ENCODE data around the gene COX7A2.

Gene COX7A2

DNA sequence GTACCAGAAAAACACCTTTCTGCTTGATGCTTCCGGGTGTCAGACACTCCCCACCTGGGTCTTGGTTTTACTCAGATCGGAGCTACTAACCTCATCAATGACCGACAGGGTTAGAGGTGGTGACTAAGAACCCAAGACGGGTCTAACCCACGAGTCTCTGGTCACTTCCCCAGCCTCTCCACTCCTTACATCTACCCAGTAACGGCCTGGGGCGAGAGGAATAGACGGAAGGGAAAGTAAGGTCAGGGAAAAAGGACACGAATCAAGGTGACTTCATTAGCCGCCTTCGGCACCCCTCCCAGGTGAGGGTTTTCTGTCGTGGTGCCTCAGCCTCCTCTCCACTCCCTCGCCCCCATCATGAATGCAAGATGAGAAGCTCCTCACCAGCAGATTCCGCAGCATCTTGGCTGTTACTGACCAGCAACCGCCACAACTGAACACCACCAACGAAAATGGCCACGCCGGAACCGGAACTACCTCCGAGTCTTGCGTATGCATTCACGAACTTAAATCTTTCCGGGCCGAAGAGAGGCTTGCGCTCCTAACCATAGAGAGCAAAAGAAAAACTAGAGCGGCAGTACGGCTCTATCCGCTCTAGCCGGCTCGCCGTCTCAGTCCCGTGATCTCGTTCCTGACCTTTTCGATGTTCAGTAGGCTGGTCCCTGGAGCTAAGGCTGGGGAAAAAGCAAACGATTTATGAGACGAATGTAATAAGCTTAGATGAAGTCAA is at the start of gene COX7A2:
Gene COX7A2 (minus strand): TSS at position 469 of the 730 bp plus-strand sequence. CDS start 67 bp downstream, at position 402.
- peak; percentile 88 for DNase-seq

GRCh38 chr6:75292555-75292954 is 49.0 kb upstream of the COX7A2 start:
- DNase-seq: no peak

DNA sequence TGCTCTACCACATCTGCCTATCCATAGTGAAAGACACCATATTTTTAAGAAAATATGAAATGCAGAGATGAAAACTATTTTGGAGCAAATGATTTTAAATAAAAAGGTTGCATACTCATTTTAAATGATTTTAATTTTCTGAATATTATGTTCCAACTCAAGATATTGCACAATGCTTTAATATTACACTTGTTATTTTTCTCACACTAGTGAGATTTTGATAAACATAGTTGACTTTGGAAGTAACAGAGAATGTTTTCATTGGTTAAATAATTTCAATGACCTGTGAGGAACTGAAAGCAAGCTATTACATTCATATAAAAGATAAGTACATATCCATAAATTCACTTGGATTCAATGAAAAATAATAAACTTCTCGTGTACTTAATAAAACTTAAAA is 48.1 kb upstream of the COX7A2 start:
- DNase-seq: no peak

DNA sequence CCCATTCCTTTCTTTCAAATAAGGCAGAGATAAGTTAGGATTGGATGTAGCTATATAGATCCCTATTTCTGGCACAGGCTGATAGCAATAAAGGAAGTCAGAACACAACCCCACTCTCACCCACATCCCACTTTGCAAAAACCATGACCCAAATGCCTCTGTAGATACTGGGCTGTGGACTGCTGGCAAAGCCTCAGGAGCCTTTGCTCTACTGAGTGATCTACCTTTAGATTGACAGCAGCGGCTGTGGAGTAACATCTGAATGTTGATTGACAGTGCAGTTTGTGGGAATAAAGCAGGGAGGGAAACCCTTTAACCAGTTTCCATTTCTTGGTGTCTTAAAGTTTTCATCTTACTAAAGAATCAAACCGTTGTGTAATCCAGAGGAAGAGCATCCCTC is 47.7 kb upstream of the COX7A2 start:
- no peak for DNase-seq

DNA sequence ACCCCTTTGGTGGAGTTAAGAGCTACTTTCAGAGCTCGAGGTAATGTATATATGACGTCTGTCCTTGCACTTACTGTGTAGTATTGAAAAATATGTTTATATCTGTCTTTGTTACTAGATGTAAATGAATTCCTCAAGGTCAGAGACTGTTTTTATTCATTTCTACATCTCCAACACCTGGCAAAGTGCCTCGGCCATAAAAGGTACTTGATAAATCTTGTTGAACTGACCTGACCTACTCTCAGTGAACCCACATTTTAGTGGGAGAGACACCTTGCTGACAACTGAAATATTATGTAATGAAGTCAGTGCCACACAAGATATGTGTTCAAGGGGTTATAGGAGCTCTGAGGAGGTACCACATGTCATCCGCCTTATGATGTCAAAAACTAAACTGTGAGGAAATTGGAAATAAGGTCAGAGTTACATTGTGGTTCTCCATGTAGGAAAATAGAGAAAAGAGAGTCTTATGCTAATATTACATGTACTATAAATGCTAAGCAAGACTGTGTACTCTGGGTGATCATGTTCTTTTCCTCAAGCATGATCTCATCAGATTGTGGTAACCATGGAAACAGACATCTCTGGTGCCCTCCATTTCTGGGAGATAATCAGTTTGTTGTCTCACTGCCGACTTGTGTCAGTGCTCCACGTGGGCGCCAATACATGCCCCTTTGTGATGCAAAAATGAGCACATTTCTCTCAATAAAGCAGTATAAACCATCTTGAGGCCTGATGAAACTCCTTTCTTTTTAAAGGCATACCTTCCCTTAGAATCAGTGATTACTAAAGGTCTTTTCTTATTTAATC is 46.7 kb upstream of the COX7A2 start:
- no peak for DNase-seq

GRCh38 chr6:75288023-75288422 is 44.4 kb upstream of the COX7A2 start:
- no peak for DNase-seq

- DNase-seq: no peak
Measured at GRCh38 chr6:75287424-75287823, 43.8 kb upstream of the COX7A2 start.

DNA sequence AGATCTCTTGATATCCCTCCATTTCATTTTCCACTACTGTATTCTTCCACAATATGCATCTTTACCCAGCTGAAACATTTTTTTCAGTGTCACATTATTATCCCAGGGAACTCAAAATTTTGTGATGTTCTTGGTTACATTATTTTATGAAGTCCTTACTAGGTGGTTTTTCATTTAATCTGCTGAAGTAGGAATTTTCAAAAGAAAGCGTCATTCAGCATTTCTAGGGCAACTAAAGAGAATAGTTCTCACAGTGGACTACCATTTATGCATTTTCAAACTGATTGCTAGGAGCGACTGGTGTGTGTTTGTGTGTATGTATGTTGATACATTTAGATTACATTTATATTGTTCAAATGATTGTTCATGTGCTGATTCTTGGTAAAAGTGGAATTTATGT is 43.4 kb upstream of the COX7A2 start:
- DNase-seq: no peak

DNA sequence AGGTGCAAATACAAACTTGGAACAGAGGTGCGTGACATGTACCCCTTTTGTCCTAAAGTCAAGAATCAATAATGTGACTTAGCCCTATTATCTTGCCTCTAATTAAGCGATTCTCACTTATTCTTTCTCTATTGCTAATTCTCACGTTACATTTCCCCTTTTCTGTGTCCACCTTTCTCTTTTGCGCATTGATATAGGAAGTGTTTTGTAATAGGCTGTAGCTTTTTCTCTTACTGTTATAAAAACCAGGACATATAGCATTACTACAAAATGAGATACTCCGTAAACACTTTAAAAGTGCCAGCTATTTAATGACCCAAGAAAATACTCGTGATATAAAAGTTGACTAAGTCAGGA is 41.7 kb upstream of the COX7A2 start:
- no peak for DNase-seq

- peak; percentile 88 for DNase-seq
Measured at GRCh38 chr6:75284632-75285282, 41.2 kb upstream of the COX7A2 start, which contains the start of gene TMEM30A. Gene TMEM30A (minus strand): TSS chr6:75284792. CDS start chr6:75284638, 154 bp downstream.

DNA sequence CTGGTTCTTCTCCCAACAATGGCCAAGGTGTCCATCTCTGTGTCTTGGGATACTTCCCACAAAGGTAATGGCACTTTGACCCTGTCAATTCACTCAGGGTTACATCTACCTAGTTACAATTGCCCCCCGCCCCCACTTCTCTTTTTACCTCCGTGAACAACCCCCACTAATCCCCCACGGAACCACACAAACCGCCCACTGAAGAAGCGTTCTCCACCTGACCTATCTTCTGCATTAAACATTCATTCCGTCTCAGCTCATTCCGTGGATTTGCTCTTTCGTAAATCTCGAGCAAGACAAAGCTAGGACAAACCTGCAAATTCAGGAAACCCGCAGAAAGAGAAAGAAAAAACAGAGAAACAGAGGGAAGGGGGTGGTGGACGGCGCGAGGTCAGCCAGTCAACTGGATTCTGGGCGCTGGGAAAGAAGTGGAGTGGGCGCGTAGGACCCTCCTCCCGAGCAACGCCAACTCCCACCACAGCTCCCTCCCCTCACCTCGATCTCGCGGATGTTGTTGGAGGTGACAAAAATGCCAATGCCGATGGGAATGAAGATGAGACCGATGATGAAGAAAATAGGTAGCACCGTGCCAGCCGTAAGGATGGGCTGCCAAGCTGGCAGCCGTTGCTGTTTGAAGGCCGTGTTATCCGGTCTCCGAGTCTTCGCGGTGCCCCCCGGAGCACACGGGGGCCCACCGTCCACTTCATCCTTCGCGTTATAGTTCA is 40.5 kb upstream of the COX7A2 start:
- DNase-seq: no peak

DNA sequence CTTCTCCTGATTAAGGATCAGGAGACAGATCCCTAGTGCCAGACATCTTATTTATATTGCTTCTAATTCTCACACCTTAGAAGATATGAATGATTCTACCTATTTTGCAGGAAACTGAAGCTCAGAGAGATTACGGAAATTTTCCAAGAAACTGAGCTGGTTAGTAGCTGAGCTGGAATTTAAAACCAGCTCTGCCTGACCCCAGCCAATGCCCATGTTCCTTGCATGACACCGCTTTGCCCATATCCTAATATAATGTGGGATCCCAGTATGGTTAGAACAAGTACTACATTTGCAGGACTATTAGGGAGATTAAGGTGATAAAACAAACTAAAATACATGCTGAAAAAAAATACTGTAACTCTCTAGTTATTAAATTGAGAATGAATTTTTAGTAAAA is 39.1 kb upstream of the COX7A2 start:
- no peak for DNase-seq

DNA sequence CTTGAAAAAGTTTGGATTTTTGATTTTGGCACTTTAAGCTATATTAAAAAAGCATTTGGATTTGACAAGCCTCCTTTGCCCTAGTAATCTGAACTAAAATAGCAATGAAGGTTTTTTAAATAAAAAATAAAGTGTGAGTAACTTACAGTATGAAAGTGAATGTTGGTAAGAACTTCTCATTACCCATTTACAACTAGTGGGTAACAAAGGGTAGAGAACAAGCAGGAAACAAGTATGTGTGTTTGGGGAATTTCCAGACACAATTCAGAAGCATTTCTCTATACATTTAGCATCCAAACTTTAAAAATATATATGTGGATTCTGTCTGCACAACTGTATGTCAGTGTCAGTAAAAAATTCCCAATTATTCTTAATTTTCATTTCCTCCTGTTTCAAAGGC is 38.1 kb upstream of the COX7A2 start:
- no peak for DNase-seq

DNA sequence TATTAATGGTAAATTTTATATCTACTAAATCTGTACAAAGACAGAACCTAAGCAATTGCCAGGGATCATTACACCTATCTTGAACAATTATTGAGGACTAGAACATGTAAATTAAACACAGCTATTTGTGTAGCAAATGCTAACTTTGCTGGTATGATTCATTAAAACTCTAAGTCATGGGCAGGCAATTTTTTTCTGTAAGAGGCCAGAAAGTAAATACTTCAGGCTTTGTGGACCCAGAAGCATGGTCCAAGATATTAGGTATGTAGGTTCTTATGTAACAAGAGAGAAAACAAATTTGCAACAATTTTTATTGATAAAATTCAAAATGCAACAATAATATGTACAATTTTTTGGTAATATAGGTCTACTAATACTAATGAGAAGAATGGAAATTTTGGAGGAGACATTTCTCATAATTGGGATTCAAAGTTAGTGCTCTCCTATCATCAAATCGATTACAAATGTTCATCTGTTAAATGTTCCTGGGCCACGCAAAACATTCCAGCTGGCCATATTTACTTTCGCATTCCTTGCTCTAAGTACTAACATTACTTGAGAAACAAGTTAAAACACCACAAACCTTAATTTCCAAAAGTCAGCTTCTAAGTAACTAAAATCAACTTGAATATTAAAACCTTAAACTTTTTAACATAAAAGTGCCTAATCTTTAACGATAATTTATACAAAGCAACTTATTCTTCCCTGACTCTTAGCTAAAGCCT is 36.7 kb upstream of the COX7A2 start:
- DNase-seq: no peak

GRCh38 chr6:75279418-75279817 is 35.8 kb upstream of the COX7A2 start:
- no peak for DNase-seq

GRCh38 chr6:75278474-75279077 is 35.0 kb upstream of the COX7A2 start:
- DNase-seq: no peak

DNA sequence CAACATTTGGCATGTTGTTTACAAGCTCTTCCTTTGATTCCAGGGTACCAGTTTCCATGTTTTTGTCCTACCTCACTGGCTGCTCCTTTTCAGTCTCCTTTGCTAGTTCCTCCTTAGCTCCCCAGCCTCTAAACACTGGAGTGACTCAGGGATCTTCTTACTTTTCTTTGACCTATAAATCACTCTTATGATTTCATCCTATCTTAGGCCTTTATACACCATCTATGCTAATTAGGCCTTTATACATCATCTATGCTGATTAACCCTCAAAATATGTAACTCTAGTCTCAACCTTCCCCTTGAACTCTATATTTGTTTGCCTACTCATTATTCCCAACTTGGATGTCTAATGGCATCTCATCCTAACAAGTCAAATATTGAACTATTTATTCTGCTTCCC is 31.5 kb upstream of the COX7A2 start:
- DNase-seq: no peak

DNA sequence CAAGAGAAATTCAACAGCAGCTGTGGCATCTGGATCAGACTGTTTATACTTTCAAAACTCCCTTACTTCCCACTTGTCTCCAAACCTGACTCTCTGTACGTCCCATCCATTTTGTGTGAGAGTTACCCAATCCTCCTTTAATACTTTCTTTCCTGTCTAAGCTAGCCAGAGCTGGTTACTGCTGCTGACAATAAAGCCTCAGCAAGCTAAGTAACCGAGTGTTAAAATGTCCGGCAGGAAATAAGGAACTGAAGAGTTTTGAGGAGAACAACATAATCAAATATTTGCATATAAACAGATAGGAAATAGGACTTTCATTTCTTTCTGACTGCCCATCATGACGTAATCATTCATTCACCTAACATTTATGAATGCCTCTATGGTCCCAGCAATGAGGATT is 29.4 kb upstream of the COX7A2 start:
- no peak for DNase-seq

DNA sequence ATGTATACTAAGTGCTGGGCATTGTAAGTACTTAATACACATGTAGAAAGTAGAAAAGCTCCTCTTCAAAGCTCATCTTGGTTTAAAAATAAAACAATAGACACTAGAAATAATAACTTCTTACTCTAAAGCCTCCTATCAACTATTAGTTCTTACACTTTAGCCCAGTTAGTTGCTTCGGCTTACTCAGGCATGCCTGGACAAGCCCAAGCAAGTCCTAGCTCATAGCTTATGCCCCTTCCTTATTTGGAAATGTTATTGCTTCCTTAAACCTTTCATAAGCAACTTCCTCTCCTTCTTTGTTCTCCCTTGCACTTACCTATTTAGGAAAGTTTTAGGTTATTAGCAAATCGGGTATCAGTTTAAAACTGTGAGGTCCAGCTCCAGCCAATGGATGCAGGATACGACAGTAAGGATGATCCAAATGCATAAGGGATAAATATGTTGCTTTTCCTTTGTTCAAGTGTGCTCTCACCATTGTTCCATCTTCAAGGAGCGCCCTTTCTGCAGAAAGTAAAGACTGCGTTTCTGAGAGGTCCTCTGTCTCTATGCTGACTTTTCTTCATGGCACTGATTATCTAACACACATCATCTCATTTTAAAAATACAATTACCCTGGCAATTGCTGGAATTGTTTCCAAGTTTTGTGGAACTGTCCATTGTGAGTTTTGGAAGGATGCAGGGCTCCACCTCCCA is 28.7 kb upstream of the COX7A2 start:
- no peak for DNase-seq

- no peak for DNase-seq
Measured at GRCh38 chr6:75268988-75269354, 25.4 kb upstream of the COX7A2 start.
